GM21529 (cell line): ENCODE data around the gene TUNAR.

ENCODE experiments used
- ATAC-seq: cut with Tn5 transposase; IDR thresholded peaks from one replicate; pipeline ENCODE4 v1.9.1; 2021; ENCODE audit not compliant: unreplicated experiment

The TUNAR gene

GRCh38 chr14:95911456-95911855, 34.8 kb downstream of the TUNAR start:
- no peak for ATAC-seq

DNA sequence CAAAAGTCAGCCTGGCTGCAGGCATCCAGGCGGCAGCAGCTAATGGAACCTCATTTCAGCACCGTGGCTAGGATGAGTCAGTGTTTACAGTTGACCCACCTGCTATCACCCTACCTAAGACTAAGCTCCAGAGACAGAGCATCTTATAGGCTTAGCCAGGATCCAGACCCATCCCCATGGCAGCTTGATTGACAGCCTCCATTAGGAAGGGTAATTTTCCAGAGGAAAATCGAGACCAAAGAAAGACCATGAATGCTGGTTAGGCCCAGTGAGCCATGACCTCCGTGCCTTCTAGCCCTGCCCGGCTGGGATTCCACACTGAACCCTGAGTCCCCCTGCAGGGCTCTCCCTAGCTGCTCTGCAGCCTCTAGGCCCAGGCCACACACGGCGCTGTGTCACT, 38.7 kb downstream of the TUNAR start:
- no peak for ATAC-seq

DNA sequence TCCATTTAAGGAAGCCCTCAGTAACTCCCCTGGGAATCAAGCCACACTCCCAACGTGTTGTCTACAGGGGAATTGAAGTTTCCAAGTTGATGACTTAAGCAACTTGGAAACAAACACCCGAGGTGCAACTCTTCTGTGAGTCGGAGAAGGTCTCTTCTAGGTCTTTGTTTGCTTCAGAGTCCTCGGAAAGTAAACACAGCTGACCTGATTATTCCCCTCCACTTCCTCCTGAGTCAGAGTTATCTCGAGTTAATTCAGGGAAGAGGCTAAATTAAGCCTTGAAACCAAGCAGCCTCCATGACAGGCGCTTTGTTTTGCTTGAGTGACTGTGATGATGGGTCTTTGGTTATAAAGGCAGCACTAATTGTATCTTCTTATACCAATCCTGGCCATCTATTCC, 41.8 kb downstream of the TUNAR start:
- ATAC-seq, result no peak

DNA sequence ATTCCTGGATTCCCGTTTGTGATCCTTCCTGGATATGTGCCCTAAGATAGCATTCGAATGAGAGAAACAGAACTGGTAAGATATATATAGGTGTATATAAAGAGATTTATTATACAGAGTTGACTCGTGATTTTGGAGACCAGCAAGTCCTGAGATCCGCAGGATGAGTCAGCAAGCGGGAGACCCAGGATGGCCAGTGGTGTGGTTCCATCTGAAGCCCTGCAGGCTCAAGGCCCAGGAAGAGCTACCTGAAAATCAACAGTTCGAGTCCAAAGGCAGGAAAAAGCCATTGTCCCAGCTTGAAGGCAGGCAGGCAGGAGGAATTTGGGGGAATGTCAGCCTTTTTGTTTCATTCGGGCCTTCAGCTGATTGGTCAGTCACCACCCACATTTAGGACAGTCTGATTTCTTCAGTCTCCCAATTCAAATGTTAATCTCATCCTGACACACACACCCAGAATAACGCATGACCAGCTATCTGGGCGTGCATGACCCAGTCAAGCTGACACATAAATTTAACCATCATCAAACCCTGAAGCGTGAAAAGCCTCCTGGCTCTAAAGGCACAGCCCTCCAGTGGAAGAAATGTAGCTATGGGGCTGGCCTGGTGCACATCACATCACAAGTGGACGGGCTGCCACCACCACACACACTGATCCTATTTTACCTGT, 44.3 kb downstream of the TUNAR start:
- no peak for ATAC-seq

DNA sequence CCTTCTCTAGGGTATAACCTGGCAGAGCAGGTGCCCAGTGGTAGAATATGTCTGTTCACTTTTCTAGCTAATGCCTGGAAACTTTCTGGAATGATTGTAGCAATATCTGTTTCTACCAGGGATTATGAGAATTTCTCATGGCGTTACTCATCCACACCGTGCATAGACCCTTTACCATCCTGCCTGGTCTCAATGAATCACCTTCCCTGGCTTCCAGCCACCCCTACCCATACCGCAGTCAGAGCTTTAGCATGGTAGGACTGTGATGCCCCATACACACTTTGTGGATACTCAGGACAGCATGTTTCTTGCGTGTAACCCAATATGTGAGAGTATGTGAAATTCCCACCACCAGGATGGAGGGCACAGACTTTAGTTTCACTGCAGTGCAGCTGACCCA, 45.4 kb downstream of the TUNAR start:
- ATAC-seq, result no peak

DNA sequence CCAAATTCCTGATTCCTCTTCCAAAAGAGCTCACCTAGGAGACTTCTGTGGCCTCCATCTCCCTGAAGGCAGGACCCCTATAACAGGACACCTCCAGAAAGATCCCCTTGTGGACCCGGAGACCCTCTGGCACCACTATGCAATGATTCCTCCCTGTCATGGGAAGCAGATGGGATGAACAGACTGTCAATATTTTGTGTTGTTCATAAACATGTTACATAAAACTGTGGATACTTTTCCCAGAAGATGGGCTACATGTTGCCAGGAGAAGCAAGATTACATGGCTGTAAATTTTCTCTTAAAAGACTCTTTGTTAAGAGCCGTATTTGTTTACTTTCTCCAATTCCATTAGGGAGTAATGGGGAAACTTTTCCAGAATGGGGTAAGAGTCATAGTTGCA, 52.1 kb downstream of the TUNAR start:
- ATAC-seq, result no peak

GRCh38 chr14:95931384-95931783, 54.8 kb downstream of the TUNAR start:
- ATAC-seq, result no peak

- ATAC-seq, result no peak
Measured at GRCh38 chr14:95935228-95935822, 58.7 kb downstream of the TUNAR start.

- no peak for ATAC-seq
Measured at GRCh38 chr14:95936041-95936440, 59.4 kb downstream of the TUNAR start.

DNA sequence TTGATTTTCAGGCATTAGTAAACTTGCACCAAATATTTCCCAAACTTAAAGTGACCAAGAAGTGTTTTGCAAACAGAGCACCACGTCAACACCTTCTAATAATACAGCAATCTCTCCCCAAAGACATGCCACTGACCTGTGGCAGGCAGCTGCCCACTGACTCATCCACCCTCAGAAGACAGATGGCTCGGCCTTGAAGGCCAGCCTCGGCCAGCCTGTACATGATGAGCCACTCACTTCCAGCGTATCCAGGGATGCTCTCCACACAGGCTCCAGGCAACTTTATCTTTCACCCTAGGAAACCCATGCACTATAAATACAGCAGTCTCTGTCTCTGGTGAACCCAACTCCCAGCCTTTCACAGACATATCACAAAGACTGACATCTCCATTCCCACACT, 62.7 kb downstream of the TUNAR start:
- no peak for ATAC-seq

DNA sequence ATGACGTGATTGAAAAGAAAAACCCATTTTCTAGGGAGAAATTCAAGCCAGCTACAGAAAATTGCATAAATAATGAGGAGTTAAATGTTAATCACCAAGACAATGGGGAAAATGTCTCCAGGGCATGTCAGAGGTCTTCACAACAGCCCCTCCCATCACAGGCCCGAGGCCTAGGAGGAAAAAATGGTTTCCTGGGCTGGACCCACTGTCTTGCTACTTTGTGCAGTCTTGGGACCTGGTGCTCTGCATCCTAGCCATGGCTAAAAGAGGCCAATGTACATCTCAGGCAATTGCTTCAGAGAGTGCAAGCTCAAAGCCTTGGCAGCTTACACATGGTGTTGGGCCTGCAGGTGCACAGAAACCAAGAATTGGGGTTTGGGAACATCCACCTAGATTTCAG, 65.3 kb downstream of the TUNAR start:
- ATAC-seq, result no peak

GRCh38 chr14:95943699-95944098, 67.1 kb downstream of the TUNAR start:
- no peak for ATAC-seq

- no peak for ATAC-seq
Measured at GRCh38 chr14:95944462-95944861, 67.8 kb downstream of the TUNAR start.

DNA sequence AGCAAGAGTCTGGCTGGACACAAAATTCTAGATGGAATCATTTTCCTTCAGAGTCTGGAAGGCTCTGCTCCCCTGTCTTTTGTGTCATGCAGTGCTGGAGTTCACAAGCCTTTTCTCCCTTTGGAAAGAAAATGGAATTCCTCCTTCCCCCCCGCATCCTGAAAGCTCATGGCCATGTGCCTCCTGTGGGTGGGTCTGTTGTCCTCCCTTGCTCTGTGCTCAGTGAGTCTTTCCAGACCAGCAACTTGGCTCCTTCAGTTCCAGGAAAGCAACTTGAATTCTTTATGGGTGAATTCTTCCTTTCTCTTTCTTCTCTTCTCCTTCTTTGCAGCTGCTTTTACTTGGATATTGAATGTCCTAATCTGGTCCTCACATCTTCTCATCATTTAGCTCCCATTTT, 70.2 kb downstream of the TUNAR start:
- no peak for ATAC-seq

GRCh38 chr14:95948558-95948981, 71.9 kb downstream of the TUNAR start:
- no peak for ATAC-seq

GRCh38 chr14:95951359-95951758, 74.7 kb downstream of the TUNAR start:
- ATAC-seq, result no peak

DNA sequence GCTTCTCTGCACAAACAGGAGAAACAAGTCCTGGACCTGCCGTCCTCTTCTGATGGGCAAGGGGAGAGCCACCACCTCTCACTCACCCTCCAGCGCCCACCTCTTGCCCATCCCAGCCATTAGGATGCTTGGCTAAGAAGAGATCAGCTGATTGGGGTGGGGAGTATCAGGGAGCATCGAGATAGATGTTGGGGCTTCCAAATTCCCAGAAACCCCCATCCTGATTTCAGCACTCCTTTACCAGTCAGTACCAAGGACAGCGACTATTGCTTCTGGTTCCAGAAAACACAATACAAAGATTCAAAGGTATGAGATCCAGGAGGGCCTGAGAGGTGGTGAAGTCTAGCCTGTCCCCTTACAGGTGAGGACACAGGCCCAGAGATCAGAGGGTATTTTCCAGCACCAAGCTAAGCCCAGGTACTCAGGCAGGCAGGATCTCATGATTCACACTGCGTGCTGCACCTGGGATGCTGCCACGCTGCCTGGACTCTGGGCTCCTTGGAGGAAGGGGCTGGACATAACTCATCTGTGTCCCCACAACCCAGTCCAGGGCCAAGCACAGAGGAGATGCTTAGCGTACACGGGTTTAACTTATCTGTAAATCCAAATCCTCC, 76.6 kb downstream of the TUNAR start:
- no peak for ATAC-seq

DNA sequence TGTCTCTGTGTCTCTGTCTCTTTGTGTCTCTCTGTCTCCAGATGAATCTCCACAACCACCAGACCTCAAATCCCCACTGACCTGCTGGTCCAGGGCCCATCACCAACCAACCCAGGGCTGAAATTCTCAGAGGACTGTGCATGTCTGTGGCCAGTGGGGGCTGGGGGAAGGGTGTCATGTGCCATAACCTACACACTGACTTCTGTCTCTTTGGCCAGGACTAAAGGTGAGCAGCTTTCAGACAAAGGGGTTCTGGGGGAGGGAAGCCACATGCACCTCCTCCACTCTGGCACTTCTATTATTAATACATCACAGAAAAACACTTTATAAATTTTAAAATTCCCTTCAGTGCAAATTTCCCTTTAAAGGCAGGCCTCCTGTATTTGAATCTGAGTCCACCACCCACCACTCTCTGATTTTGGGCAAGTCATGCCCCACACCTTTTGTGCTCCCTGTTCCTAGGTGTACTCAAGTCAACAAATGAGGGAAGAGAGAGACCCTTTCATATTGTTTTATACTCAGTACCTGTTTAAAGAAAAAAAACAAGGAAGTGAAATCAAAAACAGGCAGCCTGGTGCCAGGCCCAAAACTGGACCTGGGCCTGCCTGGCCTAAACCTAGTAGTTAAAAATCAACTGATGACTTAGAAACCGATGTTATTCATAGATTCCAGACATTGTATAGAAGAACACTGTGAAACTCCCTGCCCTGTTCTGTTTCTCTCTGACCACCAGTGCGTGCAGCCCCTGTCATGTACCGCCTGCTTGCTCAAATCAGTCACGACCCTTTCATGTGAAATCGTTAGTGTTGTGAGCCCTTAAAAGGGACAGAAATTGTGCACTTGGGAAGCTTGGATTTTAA, 80.2 kb downstream of the TUNAR start:
- ATAC-seq, result no peak

DNA sequence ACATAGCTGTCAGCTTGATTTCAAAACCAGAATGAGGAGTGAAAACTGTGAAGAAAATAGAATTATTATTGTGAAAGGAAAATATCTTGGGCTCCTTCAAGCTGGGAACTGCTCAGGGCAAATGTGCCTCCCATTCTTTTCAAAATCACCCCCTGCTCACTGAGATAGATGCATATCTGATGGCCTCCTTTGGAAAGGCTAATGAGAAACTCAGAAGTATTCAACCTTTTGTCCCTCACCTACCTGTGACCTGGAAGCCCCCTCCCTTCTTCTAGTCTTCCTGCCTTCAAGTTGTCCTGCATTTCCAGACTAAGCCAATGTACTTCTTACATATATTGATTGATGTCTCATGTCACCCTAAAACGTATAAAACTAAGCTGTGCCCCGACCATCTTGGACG, 81.5 kb downstream of the TUNAR start:
- no peak for ATAC-seq

DNA sequence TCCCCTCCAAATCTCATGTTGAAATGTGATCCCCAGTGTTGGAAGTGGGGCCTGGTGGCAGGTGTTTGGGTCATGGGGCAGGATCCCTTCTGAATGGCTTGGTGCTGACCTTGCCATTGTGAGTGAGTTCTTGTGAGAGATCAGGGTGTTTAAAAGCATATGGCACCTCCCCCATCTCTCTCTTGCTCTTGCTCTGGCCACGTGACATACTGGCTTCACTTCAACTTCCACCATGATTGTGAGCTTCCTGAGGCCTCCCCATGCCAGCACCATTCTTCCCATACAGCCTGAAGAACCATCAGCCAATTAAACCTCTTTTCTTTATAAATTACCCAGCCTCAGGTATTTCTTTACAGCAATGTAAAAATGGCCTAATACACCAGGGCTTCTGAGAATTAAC, 82.7 kb downstream of the TUNAR start:
- ATAC-seq, result no peak

GRCh38 chr14:95961481-95961880, 84.8 kb downstream of the TUNAR start:
- no peak for ATAC-seq

- ATAC-seq, result no peak
Measured at GRCh38 chr14:95964901-95965300, 88.3 kb downstream of the TUNAR start.
